HG03139 (cell line): Measurements from ENCODE around the gene ARHGEF4.
"Not testable (repeated sequence)": the region's sequence is repeated elsewhere in the genome, so short reads cannot be mapped to it uniquely, and the experiment has no call there.

ENCODE experiments used
- ATAC-seq: cut with Tn5 transposase; IDR thresholded peaks from one replicate; pipeline ENCODE4 v1.9.1; 2021; ENCODE audit not compliant: unreplicated experiment

ARHGEF4 gene

GRCh38 chr2:130966149-130966774 is 129.5 kb downstream of the ARHGEF4 start:
- ATAC-seq = no peak

GRCh38 chr2:130966775-130967490 is 130.2 kb downstream of the ARHGEF4 start:
- ATAC-seq = no peak

GRCh38 chr2:130972410-130972809 is 135.7 kb downstream of the ARHGEF4 start:
- ATAC-seq = no peak

GRCh38 chr2:130975729-130976128 is 139.0 kb downstream of the ARHGEF4 start:
- ATAC-seq = no peak

- ATAC-seq = no peak
These were observed 140.0 kb downstream of the ARHGEF4 start for GRCh38 chr2:130976591-130977237.

- ATAC-seq = no peak
These were observed 140.8 kb downstream of the ARHGEF4 start for GRCh38 chr2:130977461-130978050.

- no peak for ATAC-seq
These were observed 145.0 kb downstream of the ARHGEF4 start for GRCh38 chr2:130981667-130982066.

- ATAC-seq = no peak
These were observed 148.6 kb downstream of the ARHGEF4 start for GRCh38 chr2:130985206-130985780.

GRCh38 chr2:130985831-130986649 is 149.3 kb downstream of the ARHGEF4 start:
- ATAC-seq = no peak

- ATAC-seq = no peak
These were observed 150.3 kb downstream of the ARHGEF4 start for GRCh38 chr2:130986890-130987493.

- no peak for ATAC-seq
These were observed 151.1 kb downstream of the ARHGEF4 start for GRCh38 chr2:130987519-130988425.

- ATAC-seq = not testable (repeated sequence)
These were observed 154.7 kb downstream of the ARHGEF4 start for GRCh38 chr2:130991446-130991845.

- not testable (repeated sequence) for ATAC-seq
These were observed 155.3 kb downstream of the ARHGEF4 start for GRCh38 chr2:130992003-130992402.

- ATAC-seq = no peak
These were observed 160.0 kb downstream of the ARHGEF4 start for GRCh38 chr2:130996691-130997090.

- ATAC-seq = no peak
These were observed 160.5 kb downstream of the ARHGEF4 start for GRCh38 chr2:130997198-130997597.

- no peak for ATAC-seq
These were observed 161.8 kb downstream of the ARHGEF4 start for GRCh38 chr2:130998561-130998960.

- no peak for ATAC-seq
These were observed 167.9 kb downstream of the ARHGEF4 start for GRCh38 chr2:131004446-131005209.

GRCh38 chr2:131005216-131005935 is 168.7 kb downstream of the ARHGEF4 start:
- ATAC-seq = no peak
